Ramos (cell line): ENCODE measurements around the gene NEDD4.
"Not testable (repeated sequence)": the region's sequence is repeated elsewhere in the genome, so short reads cannot be mapped to it uniquely, and the experiment has no call there.

ENCODE experiments used
- in situ Hi-C: fragments of 300-500 bp; cut with MboI; formaldehyde crosslinking; loops from one replicate; pipeline ENCODE4 v1.14.3; 2022; ENCODE audit warnings: low sequenced_read_pairs; ENCODE audit not compliant: unreplicated experiment

Gene NEDD4

DNA sequence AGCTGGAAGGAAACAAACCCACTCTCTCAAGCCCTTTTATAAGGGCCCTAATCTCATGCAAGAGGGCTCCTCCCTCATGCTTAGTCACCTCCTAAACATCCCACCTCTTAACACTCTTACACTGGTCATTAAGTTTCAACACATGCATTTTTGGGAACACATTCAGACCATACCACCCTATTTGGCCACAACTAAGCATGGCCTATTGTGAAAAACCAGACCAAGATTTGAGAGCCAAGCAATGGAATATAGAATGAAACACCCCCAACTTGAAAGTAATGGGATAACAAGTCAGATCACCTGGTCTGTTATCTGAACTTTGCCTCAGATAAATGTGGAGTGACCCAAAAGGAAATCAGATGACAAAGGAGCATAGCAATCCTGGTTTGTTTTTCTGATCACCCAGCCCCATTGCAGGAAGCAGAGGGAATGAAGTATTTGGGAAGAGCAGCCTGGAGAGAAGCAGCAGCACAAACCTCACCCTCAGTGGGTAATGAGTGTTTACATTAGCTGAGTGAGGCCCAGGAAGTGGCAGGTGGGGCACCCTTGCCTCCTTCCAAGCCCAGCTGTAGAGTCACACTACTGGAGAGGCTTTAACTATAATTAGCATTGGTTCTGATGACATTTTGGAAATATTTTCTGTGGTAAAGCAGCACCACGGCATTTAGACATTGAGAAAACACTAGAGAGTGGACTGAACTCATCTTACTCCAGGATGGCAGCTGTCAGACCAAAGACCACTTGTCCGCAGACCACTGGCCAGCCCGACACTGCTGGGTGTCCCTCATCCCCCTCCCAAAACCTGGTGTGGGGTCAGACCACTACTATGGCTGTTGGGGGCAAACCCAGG lies 201.6 kb downstream of the NEDD4 start:
- in situ Hi-C loops, result no loop called here

DNA sequence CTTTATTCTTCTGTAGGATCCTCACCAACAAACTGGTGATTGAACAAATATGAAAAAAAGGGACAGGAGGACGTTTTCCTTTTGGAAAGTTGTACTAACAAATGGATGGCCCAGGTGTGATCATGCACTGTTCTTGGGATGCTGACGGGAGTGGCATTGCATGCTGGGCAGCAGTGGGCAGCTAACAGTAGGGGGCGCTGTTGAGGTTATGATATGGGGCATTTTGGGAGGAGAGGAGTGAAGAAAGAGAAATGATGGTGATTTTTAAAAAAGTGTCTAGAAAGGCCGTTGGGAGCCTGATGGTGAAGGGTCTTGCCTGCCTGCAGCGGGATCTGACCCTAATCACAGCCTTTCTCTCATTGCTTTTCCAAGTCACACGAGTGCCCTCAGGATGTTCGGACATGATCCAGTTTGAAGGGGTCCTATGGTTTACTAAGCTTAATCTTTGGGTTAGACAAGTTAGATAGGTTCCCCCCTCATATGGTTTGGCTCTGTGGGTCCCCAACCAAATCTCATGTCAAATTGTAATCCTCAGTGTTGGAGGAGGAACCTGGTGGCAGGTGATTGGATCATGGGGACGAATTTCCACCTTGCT lies 204.2 kb downstream of the NEDD4 start:
- in situ Hi-C loops, result no loop called here

GRCh38 chr15:55786341-55786740 lies 207.1 kb downstream of the NEDD4 start:
- in situ Hi-C loops, result no loop called here

DNA sequence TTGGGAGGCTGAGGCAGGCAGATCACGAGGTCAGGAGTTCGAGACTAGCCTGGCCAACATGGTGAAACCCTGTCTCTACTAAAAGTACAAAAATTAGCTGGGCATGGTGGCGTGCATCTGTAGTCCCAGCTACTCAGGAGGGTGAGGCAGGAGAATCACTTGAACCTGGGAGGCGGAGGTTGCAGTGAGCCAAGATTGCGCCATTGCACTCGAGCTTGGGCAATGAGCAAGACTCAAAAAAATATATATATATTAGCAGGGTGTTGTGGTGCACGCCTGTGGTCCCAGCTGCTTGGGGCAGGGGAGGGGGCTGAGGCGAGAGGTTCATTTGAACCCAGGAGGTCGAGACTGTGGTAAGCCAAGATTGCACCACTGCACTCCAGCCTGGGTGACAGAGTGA lies 207.8 kb downstream of the NEDD4 start:
- in situ Hi-C loops, result not testable (repeated sequence)

- in situ Hi-C loops, result no loop called here
Measured at GRCh38 chr15:55784286-55784685, 209.1 kb downstream of the NEDD4 start.

GRCh38 chr15:55782901-55783300 lies 210.5 kb downstream of the NEDD4 start:
- in situ Hi-C loops, result no loop called here

DNA sequence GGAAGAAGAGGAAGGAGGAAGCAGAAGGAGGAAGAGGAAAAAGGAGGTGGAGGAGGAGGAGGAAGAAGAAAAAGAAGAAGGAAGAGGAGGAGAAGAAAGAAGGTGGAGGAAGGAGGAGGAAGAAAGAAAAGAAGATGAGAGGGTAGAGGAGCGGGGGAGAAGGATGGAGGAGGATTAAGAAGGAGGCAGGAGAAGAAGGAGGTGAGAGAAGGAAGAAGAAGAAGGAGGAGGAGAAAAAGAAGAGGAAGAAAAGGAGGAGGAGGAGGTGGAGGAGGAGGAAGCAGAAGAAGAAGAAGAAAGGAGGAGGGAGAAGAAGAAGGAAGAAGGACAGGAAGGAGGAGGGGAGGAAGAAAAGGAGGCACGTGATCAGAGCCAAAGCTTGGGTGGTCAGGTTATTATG lies 213.1 kb downstream of the NEDD4 start:
- in situ Hi-C loops, result no loop called here

GRCh38 chr15:55778932-55779331 lies 214.5 kb downstream of the NEDD4 start:
- in situ Hi-C loops, result no loop called here
